SK-N-SH (cell line): ENCODE data around the gene RRN3. TPM values are rescaled to one million over a fixed set of nuclear protein-coding genes. Genes with fewer than 3 reads are reported as not detected.

Experiments
- CTCF ChIA-PET: fragments of 300-600, 350-600 bp; formaldehyde crosslinking; extraction: SDS; loops from one replicate; lab custom pipeline; 2021; lab: Yijun Ruan, JAX
- POLR2A ChIA-PET: fragments of 350-600 bp; sonication (Branson Sonifier 250); formaldehyde crosslinking; extraction: SDS; loops from one replicate; lab custom pipeline; 2020; ENCODE audit warnings: antibody characterized with exemption, inconsistent platforms; lab: Yijun Ruan, JAX
- DNase-seq: peaks from one replicate; pipeline ENCODE4 v3.0.0; 2012
- H2AFZ ChIP-seq: fragments of 200-600 bp; sonication (generic); 2 replicates; pipeline ENCODE4 v1.8.1; 2016; ENCODE audit warnings: antibody characterized with exemption, mild to moderate bottlenecking, low read depth
- H3F3A ChIP-seq: fragments of 200-600 bp; sonication (generic); replicated peaks from 2 replicates; pipeline ENCODE3; 2016; ENCODE audit warnings: antibody characterized with exemption, mild to moderate bottlenecking; ENCODE audit not compliant: insufficient read depth
- H3K27ac ChIP-seq, 2 experiments: fragments of 200-500 bp in 1 of 2; fragments of 200-600 bp in 1 of 2; sonication (Bioruptor generic) in 1 of 2; sonication (generic), shearing (Covaris generic) in 1 of 2; 2 replicates each; pipeline versions ENCODE4 v1.5.1 to v1.6.1; 2014 to 2016; ENCODE audit warnings: low read depth in 2 of 2, inconsistent platforms in 1 of 2, low read length in 1 of 2, mild to moderate bottlenecking in 1 of 2, mixed read lengths in 1 of 2
- H3K27me3 ChIP-seq: fragments of 200-600 bp; sonication (generic), shearing (Covaris generic); 2 replicates; pipeline ENCODE4 v1.6.1; 2016; ENCODE audit warnings: mixed run types; ENCODE audit not compliant: insufficient read depth
- H3K36me3 ChIP-seq, 2 experiments: fragments of 200-500 bp in 1 of 2; fragments of 200-600 bp in 1 of 2; sonication (Bioruptor generic) in 1 of 2; sonication (generic) in 1 of 2; replicated peaks in 1 of 2; 2 replicates each; pipeline versions ENCODE3 to v1.5.1; 2014 to 2016; ENCODE audit warnings: low read length in 1 of 2, mild to moderate bottlenecking in 1 of 2; ENCODE audit not compliant: insufficient read depth in 2 of 2, control insufficient read depth in 1 of 2
- H3K4me1 ChIP-seq, 2 experiments: fragments of 200-500 bp in 1 of 2; fragments of 200-600 bp in 1 of 2; sonication (Bioruptor generic) in 1 of 2; sonication (generic), shearing (Covaris generic) in 1 of 2; 2 replicates each; pipeline versions ENCODE4 v1.5.1 to v1.6.1; 2014 to 2016; ENCODE audit warnings: low read depth in 1 of 2, low read length in 1 of 2, mixed run types in 1 of 2; ENCODE audit not compliant: insufficient read depth in 2 of 2, control insufficient read depth in 1 of 2
- H3K4me2 ChIP-seq: fragments of 200-600 bp; sonication (generic), shearing (Covaris generic); 2 replicates; pipeline ENCODE4 v1.6.1; 2017; ENCODE audit warnings: mixed run types
- H3K4me3 ChIP-seq, 2 experiments: fragments of 200-500 bp in 1 of 2; fragments of 200-600 bp in 1 of 2; sonication (Bioruptor generic) in 1 of 2; sonication (generic), shearing (Covaris generic) in 1 of 2; 2 replicates each; pipeline versions ENCODE4 v1.5.1 to v1.8.1; 2014 to 2016; ENCODE audit warnings: low read depth in 2 of 2, inconsistent platforms in 1 of 2, low read length in 1 of 2, mild to moderate bottlenecking in 1 of 2, mixed read lengths in 1 of 2, moderate library complexity in 1 of 2
- H3K79me2 ChIP-seq: fragments of 200-600 bp; sonication (generic); 2 replicates; pipeline ENCODE4 v1.8.1; 2017; ENCODE audit warnings: mild to moderate bottlenecking; ENCODE audit not compliant: insufficient read depth
- H3K9ac ChIP-seq: fragments of 200-600 bp; sonication (generic); 2 replicates; pipeline ENCODE4 v1.6.1; 2017; ENCODE audit warnings: mixed run types
- H3K9me2 ChIP-seq: fragments of 200-600 bp; sonication (generic); 2 replicates; pipeline ENCODE4 v1.6.1; 2017; ENCODE audit warnings: mixed run types
- H3K9me3 ChIP-seq: fragments of 200-600 bp; sonication (generic); 2 replicates; pipeline ENCODE4 v1.6.1; 2017; ENCODE audit warnings: mixed run types, mild to moderate bottlenecking, moderate library complexity
- H4K20me1 ChIP-seq: fragments of 200-600 bp; sonication (generic); 2 replicates; pipeline ENCODE4 v1.6.1; 2017; ENCODE audit warnings: mild to moderate bottlenecking, mixed run types; ENCODE audit not compliant: insufficient read depth
- EP300 ChIP-seq, 2 experiments: IDR thresholded peaks; 2 replicates each; pipeline versions ENCODE4 v1.4.0 to v1.6.1; 2012; ENCODE audit warnings: borderline replicate concordance in 1 of 2, low read depth in 1 of 2, low read length in 1 of 2
- FOXJ3 ChIP-seq: sonication (generic); formaldehyde crosslinking; IDR thresholded peaks from 2 replicates; pipeline ENCODE4 v1.5.1; 2020; ENCODE audit warnings: mild to moderate bottlenecking, missing genetic modification reagents
- GATA2 ChIP-seq: sonication (generic); formaldehyde crosslinking; IDR thresholded peaks from 2 replicates; pipeline ENCODE4 v1.5.0; 2020; ENCODE audit warnings: mild to moderate bottlenecking, missing genetic modification reagents
- RFX5 ChIP-seq: IDR thresholded peaks from 2 replicates; pipeline ENCODE4 v1.6.1; 2012; ENCODE audit warnings: mild to moderate bottlenecking, improper control_type of control experiment, low read length
- SMC3 ChIP-seq: IDR thresholded peaks from 2 replicates; pipeline ENCODE4 v1.6.1; 2012; ENCODE audit warnings: low read depth, low read length, improper control_type of control experiment
- TEAD4 ChIP-seq: IDR thresholded peaks from 2 replicates; pipeline ENCODE4 v1.4.0; 2012; ENCODE audit warnings: mild to moderate bottlenecking, borderline replicate concordance; ENCODE audit not compliant: insufficient read depth
- WGBS: methylation state at CpG from one replicate; pipeline ENCODE4 v1.1.6; 2017; ENCODE audit warnings: low lambda C conversion rate; 5-methylcytosine and 5-hydroxymethylcytosine counted together
- polyA plus RNA-seq, 3 experiments: library from polyadenylated mRNA; depleted of rRNA; stranded (reverse); fragments of >200 nt; gene quantifications; 2 replicates each; pipeline ENCODE4 v1.2.3, GENCODE V29; 2012
- TF ChIP-seq, protein P1 (sequence below): IDR thresholded peaks from 2 replicates; pipeline ENCODE4 v1.4.0; 2012; ENCODE audit warnings: low read depth, borderline replicate concordance
- TF ChIP-seq, protein P2 (sequence below): IDR thresholded peaks from 2 replicates; pipeline ENCODE4 v1.4.0; 2012; ENCODE audit warnings: low read depth
- TF ChIP-seq, protein P3 (sequence below): IDR thresholded peaks from 2 replicates; pipeline ENCODE4; 2012
- TF ChIP-seq, protein P4 (sequence below): fragments of 200-600 bp; sonication (generic); IDR thresholded peaks from 2 replicates; pipeline ENCODE4 v1.6.1; 2017; ENCODE audit warnings: antibody characterized with exemption, mild to moderate bottlenecking, moderate library complexity
- TF ChIP-seq, protein P5 (sequence below): IDR thresholded peaks from 2 replicates; pipeline ENCODE4 v1.4.0; 2012; ENCODE audit warnings: low read depth, borderline replicate concordance
- TF ChIP-seq, protein P6 (sequence below): fragments of 150-350 bp; IDR thresholded peaks from 2 replicates; pipeline ENCODE4 v1.6.1; 2017; ENCODE audit warnings: antibody characterized with exemption, low read length, low read depth, borderline replicate concordance
- TF ChIP-seq, protein P7 (sequence below): IDR thresholded peaks from 2 replicates; pipeline ENCODE4 v1.6.1; 2012; ENCODE audit warnings: mild to moderate bottlenecking, low read depth, low read length, moderate library complexity

Gene RRN3
- polyA plus RNA-seq, 1 of the 3 experiments (the other 2 are of a cell fraction): 21.3 TPM

DNA sequence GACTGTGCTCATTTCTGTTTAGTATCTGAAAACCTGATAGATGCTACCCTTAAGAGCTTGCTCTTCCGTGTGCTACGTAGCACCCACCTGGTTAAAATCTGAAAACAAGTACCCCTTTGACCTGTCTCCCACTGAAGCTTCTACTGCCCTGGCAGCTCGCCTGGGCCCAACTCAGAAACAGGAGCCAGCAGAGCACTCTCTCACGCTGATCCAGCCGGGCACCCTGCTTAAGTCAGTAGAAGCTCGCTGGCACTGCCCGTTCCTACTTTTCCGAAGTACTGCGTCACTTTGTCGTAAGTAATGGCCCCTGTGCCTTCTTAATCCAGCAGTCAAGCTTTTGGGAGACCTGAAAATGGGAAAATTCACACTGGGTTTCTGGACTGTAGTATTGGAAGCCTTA lies 57.1 kb downstream of the RRN3 start:
- peaks cover 57 to 90% of the 10 kb centered on the region in 2 experiments for H3K36me3 ChIP-seq
- CTCF ChIA-PET: interaction anchor here (0.8 to 1.1 kb wide), 2 partner anchors 14 to 19 kb away, joined by 3 to 5 read pairs; partner anchors contain the start of gene NTAN1
- H2AFZ ChIP-seq: no peak overlapping the region

DNA sequence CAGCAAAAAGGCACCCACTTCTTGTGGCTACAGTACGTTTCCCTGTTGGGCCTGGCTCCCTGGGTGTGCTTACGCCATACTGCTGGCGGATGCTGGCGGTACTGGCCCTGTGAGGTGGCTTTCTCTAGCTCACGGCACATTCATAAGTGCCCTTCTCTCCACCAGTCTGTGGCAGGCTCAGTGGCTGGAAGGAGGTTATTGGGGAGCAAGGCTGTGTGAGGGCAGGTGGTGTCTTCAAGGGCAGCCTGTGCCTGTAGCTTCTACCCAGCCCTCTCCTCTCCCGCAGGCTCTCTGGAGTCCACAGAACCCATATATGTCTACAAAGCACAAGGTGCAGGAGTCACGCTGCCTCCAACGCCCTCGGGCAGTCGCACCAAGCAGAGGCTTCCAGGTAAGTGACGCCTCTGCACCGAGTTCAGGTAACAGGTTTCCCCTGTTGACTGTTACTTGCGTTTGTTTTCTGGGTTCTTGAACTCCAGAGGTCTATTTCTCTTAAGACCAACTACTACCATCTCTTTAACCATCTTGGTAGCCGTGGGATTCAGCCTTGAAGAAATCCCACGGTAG lies 58.8 kb downstream of the RRN3 start:
- ChIA-PET CTCF (no interaction called here), POLR2A (interaction anchor here (0.6 kb wide), 1 partner anchor 18 kb away, joined by 3 read pairs; no protein-coding TSS in a partner anchor)
- Histone ChIP-seq H2AFZ (no peak overlapping the region), H3K4me3 (no peak overlapping the region), H3K4me2 (no peak overlapping the region), H4K20me1 (no peaks in the 10 kb centered on the region), H3K4me1 (peaks cover 0 to 18% of the 10 kb centered on the region in 2 experiments; a peak in 2 of 4 replicates), H3K9me3 (no peaks in the 10 kb centered on the region), H3F3A (peaks cover 4% of the 10 kb centered on the region), H3K27me3 (no peaks in the 10 kb centered on the region), H3K9ac (no peak overlapping the region), H3K36me3 (peaks cover 57 to 87% of the 10 kb centered on the region in 2 experiments), H3K27ac (no peak overlapping the region), H3K9me2 (no peaks in the 10 kb centered on the region), H3K79me2 (no peaks in the 10 kb centered on the region)
- WGBS: 92% methylated on average over 15 of the region's 15 CpGs
- DNase-seq: no peak
- TF ChIP-seq, protein P1, sequence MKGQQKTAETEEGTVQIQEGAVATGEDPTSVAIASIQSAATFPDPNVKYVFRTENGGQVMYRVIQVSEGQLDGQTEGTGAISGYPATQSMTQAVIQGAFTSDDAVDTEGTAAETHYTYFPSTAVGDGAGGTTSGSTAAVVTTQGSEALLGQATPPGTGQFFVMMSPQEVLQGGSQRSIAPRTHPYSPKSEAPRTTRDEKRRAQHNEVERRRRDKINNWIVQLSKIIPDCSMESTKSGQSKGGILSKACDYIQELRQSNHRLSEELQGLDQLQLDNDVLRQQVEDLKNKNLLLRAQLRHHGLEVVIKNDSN: no peak
- TF ChIP-seq, protein P2, sequence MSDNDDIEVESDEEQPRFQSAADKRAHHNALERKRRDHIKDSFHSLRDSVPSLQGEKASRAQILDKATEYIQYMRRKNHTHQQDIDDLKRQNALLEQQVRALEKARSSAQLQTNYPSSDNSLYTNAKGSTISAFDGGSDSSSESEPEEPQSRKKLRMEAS: no peak
- TF ChIP-seq, protein P3, sequence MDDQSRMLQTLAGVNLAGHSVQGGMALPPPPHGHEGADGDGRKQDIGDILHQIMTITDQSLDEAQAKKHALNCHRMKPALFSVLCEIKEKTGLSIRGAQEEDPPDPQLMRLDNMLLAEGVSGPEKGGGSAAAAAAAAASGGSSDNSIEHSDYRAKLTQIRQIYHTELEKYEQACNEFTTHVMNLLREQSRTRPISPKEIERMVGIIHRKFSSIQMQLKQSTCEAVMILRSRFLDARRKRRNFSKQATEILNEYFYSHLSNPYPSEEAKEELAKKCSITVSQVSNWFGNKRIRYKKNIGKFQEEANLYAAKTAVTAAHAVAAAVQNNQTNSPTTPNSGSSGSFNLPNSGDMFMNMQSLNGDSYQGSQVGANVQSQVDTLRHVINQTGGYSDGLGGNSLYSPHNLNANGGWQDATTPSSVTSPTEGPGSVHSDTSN: no peak
- no peak for TF ChIP-seq GATA2 (CRISPR knock-in tag)
- TF ChIP-seq, protein P4, sequence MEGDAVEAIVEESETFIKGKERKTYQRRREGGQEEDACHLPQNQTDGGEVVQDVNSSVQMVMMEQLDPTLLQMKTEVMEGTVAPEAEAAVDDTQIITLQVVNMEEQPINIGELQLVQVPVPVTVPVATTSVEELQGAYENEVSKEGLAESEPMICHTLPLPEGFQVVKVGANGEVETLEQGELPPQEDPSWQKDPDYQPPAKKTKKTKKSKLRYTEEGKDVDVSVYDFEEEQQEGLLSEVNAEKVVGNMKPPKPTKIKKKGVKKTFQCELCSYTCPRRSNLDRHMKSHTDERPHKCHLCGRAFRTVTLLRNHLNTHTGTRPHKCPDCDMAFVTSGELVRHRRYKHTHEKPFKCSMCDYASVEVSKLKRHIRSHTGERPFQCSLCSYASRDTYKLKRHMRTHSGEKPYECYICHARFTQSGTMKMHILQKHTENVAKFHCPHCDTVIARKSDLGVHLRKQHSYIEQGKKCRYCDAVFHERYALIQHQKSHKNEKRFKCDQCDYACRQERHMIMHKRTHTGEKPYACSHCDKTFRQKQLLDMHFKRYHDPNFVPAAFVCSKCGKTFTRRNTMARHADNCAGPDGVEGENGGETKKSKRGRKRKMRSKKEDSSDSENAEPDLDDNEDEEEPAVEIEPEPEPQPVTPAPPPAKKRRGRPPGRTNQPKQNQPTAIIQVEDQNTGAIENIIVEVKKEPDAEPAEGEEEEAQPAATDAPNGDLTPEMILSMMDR: no peak
- no peak for TF ChIP-seq FOXJ3 (CRISPR knock-in tag)
- no peak for TF ChIP-seq EP300 (IDR thresholded peaks at IDR 0.05; ENCODE audit: borderline replicate concordance in 1 of 2, low read depth in 1 of 2, low read length in 1 of 2)
- TF ChIP-seq TEAD4: no peak
- TF ChIP-seq, protein P5, sequence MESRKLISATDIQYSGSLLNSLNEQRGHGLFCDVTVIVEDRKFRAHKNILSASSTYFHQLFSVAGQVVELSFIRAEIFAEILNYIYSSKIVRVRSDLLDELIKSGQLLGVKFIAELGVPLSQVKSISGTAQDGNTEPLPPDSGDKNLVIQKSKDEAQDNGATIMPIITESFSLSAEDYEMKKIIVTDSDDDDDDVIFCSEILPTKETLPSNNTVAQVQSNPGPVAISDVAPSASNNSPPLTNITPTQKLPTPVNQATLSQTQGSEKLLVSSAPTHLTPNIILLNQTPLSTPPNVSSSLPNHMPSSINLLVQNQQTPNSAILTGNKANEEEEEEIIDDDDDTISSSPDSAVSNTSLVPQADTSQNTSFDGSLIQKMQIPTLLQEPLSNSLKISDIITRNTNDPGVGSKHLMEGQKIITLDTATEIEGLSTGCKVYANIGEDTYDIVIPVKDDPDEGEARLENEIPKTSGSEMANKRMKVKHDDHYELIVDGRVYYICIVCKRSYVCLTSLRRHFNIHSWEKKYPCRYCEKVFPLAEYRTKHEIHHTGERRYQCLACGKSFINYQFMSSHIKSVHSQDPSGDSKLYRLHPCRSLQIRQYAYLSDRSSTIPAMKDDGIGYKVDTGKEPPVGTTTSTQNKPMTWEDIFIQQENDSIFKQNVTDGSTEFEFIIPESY: no peak
- TF ChIP-seq, protein P6, sequence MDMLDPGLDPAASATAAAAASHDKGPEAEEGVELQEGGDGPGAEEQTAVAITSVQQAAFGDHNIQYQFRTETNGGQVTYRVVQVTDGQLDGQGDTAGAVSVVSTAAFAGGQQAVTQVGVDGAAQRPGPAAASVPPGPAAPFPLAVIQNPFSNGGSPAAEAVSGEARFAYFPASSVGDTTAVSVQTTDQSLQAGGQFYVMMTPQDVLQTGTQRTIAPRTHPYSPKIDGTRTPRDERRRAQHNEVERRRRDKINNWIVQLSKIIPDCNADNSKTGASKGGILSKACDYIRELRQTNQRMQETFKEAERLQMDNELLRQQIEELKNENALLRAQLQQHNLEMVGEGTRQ: no peak
- TF ChIP-seq SMC3: no peak

More for the DNA sequence above, 57.1 kb downstream of the RRN3 start:
- no peak overlapping the region for H3K9ac ChIP-seq
- H3K9me2 ChIP-seq: no peaks in the 10 kb centered on the region
- H3K27ac ChIP-seq: no peak overlapping the region
- H3F3A ChIP-seq: peaks cover 4% of the 10 kb centered on the region
- POLR2A ChIA-PET: no interaction called here
- peaks cover 3% of the 10 kb centered on the region; the same call in 1 of the 2 replicates for H3K79me2 ChIP-seq
- WGBS: 100% methylated on average over 7 of the region's 10 CpGs
- H3K4me2 ChIP-seq: no peak overlapping the region
- DNase-seq: no peak
- no peak for TF ChIP-seq RFX5
- TF ChIP-seq, protein P7, sequence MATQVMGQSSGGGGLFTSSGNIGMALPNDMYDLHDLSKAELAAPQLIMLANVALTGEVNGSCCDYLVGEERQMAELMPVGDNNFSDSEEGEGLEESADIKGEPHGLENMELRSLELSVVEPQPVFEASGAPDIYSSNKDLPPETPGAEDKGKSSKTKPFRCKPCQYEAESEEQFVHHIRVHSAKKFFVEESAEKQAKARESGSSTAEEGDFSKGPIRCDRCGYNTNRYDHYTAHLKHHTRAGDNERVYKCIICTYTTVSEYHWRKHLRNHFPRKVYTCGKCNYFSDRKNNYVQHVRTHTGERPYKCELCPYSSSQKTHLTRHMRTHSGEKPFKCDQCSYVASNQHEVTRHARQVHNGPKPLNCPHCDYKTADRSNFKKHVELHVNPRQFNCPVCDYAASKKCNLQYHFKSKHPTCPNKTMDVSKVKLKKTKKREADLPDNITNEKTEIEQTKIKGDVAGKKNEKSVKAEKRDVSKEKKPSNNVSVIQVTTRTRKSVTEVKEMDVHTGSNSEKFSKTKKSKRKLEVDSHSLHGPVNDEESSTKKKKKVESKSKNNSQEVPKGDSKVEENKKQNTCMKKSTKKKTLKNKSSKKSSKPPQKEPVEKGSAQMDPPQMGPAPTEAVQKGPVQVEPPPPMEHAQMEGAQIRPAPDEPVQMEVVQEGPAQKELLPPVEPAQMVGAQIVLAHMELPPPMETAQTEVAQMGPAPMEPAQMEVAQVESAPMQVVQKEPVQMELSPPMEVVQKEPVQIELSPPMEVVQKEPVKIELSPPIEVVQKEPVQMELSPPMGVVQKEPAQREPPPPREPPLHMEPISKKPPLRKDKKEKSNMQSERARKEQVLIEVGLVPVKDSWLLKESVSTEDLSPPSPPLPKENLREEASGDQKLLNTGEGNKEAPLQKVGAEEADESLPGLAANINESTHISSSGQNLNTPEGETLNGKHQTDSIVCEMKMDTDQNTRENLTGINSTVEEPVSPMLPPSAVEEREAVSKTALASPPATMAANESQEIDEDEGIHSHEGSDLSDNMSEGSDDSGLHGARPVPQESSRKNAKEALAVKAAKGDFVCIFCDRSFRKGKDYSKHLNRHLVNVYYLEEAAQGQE: no peak
- TF ChIP-seq, all 33 proteins: peak for 0
- Histone ChIP-seq H3K9me3 (no peaks in the 10 kb centered on the region), H4K20me1 (no peaks in the 10 kb centered on the region), H3K4me3 (no peak overlapping the region), H3K27me3 (no peaks in the 10 kb centered on the region), H3K4me1 (peaks cover 0 to 18% of the 10 kb centered on the region in 2 experiments; a peak in 2 of 4 replicates)
